ENCODE data around the gene SALL2. TPM values are rescaled to one million over a fixed set of nuclear protein-coding genes. Genes with fewer than 3 reads are reported as not detected.

SALL2 gene
- total and polyA plus RNA-seq, 4 donors = 0.49 to 2.9 (median 0.78) TPM

DNA sequence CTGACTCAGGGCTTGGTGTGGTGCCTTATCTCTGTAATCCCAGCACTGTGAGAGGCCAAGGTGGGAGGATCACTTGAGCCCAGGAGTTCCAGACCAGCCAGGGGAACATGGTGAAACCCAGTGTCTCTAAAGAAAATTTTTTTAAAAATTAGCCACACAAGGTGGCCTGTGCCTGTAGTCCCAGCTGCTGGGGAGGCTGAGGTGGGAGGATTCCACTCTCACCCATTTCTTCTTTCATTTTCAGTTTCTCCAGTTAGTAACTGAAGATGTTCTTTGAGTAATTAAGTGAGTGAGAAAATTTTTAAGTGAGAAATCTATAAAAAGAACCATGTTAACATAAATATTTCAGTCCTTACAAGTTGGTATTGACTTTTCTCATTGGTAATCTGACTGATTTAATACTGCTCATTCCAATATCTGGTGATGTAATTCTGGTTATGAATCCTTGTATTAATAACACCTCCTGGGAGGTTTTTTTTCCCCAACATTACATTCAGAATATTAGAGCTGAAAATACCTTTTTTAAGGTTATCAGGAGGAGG, 21.1 kb downstream of the SALL2 start:
- DNase-seq (ENCODE audit: low spot score) = no peak
- H3K9ac ChIP-seq (ENCODE audit: low read depth in 1 of 2, low read length in 2 of 2) = no peak overlapping the region
- H3K27ac ChIP-seq (ENCODE audit: low read depth in 1 of 2, low read length in 2 of 2) = no peak overlapping the region
- peaks cover 3 to 35% (median 16%) of the 10 kb centered on the region in 4 donors for H3K36me3 ChIP-seq (ENCODE audit: control insufficient read depth in 4 of 4, insufficient read depth in 3 of 4, low read depth in 1 of 4, low read length in 3 of 4)
- no peaks in the 10 kb centered on the region for H3K27me3 ChIP-seq (ENCODE audit: control insufficient read depth in 4 of 4, insufficient read depth in 4 of 4, low read length in 3 of 4)
- no peak for TF ChIP-seq YY1 (IDR thresholded peaks at IDR 0.05)
- no peak for TF ChIP-seq NR2F2 (IDR thresholded peaks at IDR 0.05)
- TF ChIP-seq RXRA (IDR thresholded peaks at IDR 0.05) = no peak
- no peak for TF ChIP-seq FOXA1 (IDR thresholded peaks at IDR 0.05)
- no peak for TF ChIP-seq ATF3 (IDR thresholded peaks at IDR 0.05)
- no peak for TF ChIP-seq GABPA (IDR thresholded peaks at IDR 0.05 in 1 of 2, conservative IDR thresholded peaks at IDR 0.05 in 1 of 2)
- TF ChIP-seq FOXA2 (IDR thresholded peaks at IDR 0.05) = no peak
- TF ChIP-seq SP1 (IDR thresholded peaks at IDR 0.05) = no peak
- TF ChIP-seq, protein P1, sequence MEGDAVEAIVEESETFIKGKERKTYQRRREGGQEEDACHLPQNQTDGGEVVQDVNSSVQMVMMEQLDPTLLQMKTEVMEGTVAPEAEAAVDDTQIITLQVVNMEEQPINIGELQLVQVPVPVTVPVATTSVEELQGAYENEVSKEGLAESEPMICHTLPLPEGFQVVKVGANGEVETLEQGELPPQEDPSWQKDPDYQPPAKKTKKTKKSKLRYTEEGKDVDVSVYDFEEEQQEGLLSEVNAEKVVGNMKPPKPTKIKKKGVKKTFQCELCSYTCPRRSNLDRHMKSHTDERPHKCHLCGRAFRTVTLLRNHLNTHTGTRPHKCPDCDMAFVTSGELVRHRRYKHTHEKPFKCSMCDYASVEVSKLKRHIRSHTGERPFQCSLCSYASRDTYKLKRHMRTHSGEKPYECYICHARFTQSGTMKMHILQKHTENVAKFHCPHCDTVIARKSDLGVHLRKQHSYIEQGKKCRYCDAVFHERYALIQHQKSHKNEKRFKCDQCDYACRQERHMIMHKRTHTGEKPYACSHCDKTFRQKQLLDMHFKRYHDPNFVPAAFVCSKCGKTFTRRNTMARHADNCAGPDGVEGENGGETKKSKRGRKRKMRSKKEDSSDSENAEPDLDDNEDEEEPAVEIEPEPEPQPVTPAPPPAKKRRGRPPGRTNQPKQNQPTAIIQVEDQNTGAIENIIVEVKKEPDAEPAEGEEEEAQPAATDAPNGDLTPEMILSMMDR (IDR thresholded peaks at IDR 0.05; ENCODE audit: low read depth, low read length, missing input control) = no peak
- H3K9me3 ChIP-seq (ENCODE audit: control insufficient read depth in 4 of 4, low read length in 3 of 4) = no peaks in the 10 kb centered on the region
- H3K4me3 ChIP-seq (ENCODE audit: low read depth in 1 of 3, low read length in 3 of 3) = no peak overlapping the region
- H3K4me1 ChIP-seq (ENCODE audit: control insufficient read depth in 4 of 4, insufficient read depth in 4 of 4, low read length in 3 of 4) = peaks cover 0 to 9% (median 8%) of the 10 kb centered on the region in 4 donors

DNA sequence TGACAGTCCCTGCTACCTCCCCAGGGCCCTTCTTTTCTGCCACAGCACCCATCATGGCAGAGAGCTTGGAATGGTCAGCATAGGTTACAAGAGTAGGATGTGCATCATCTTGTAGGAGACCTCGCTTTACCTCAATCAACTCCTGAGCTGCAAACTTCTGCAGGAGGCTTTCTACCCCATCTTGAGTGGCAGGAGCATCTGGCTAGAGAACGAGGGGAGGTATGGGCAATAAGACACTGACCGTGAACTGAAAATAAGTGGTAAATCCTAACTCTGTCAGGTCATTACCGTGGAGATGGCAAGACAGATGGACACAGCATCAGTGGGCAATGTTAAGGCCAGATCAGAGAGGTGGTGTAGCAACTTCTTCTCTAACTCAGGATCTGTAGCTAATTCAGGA, 22.8 kb downstream of the SALL2 start:
- WGBS = 98% methylated on average over 4 of the region's 4 CpGs
- Histone ChIP-seq H3K4me1 (ENCODE audit: control insufficient read depth in 4 of 4, insufficient read depth in 4 of 4, low read length in 3 of 4) (no peaks in the 10 kb centered on the region), H3K36me3 (ENCODE audit: control insufficient read depth in 4 of 4, insufficient read depth in 3 of 4, low read depth in 1 of 4, low read length in 3 of 4) (peaks cover 3 to 50% (median 27%) of the 10 kb centered on the region in 4 donors)

GRCh38 chr14:21501568-21501967, 24.6 kb downstream of the SALL2 start:
- H3K9ac ChIP-seq (ENCODE audit: low read depth in 1 of 2, low read length in 2 of 2) = no peak overlapping the region
- no peak overlapping the region for H3K27ac ChIP-seq (ENCODE audit: low read depth in 1 of 2, low read length in 2 of 2)
- H3K9me3 ChIP-seq (ENCODE audit: control insufficient read depth in 4 of 4, low read length in 3 of 4) = no peaks in the 10 kb centered on the region
- no peaks in the 10 kb centered on the region for H3K27me3 ChIP-seq (ENCODE audit: control insufficient read depth in 4 of 4, insufficient read depth in 4 of 4, low read length in 3 of 4)
- WGBS = 96% methylated on average over 5 of the region's 5 CpGs
- peaks cover 3 to 63% (median 41%) of the 10 kb centered on the region in 4 donors for H3K36me3 ChIP-seq (ENCODE audit: control insufficient read depth in 4 of 4, insufficient read depth in 3 of 4, low read depth in 1 of 4, low read length in 3 of 4)
- H3K4me1 ChIP-seq (ENCODE audit: control insufficient read depth in 4 of 4, insufficient read depth in 4 of 4, low read length in 3 of 4) = no peaks in the 10 kb centered on the region
- H3K4me3 ChIP-seq (ENCODE audit: low read depth in 1 of 3, low read length in 3 of 3) = no peak overlapping the region
- DNase-seq (ENCODE audit: low spot score) = no peak
- TF ChIP-seq SP1 (IDR thresholded peaks at IDR 0.05) = no peak
- TF ChIP-seq EGR1 (IDR thresholded peaks at IDR 0.05; ENCODE audit: low read depth in 2 of 2) = no peak
- TF ChIP-seq, protein P1 (IDR thresholded peaks at IDR 0.05; ENCODE audit: low read depth, low read length, missing input control) = no peak
- TF ChIP-seq JUND (IDR thresholded peaks at IDR 0.05) = no peak
- no peak for TF ChIP-seq ATF3 (IDR thresholded peaks at IDR 0.05)
- TF ChIP-seq YY1 (IDR thresholded peaks at IDR 0.05) = no peak
- TF ChIP-seq REST (IDR thresholded peaks at IDR 0.05) = no peak
- no peak for TF ChIP-seq NR2F2 (IDR thresholded peaks at IDR 0.05)
- TF ChIP-seq MAX (IDR thresholded peaks at IDR 0.05) = no peak
- TF ChIP-seq FOXA1 (IDR thresholded peaks at IDR 0.05) = no peak
- no peak for TF ChIP-seq HNF4A (conservative IDR thresholded peaks at IDR 0.05)
- no peak for TF ChIP-seq ZBTB33 (IDR thresholded peaks at IDR 0.05)
- TF ChIP-seq HNF4G (IDR thresholded peaks at IDR 0.05) = no peak
- TF ChIP-seq RAD21 (IDR thresholded peaks at IDR 0.05) = no peak

More for the DNA sequence above, 22.8 kb downstream of the SALL2 start:
- no peak for TF ChIP-seq RAD21 (IDR thresholded peaks at IDR 0.05)
- Histone ChIP-seq H3K9me3 (ENCODE audit: control insufficient read depth in 4 of 4, low read length in 3 of 4) (no peaks in the 10 kb centered on the region), H3K27me3 (ENCODE audit: control insufficient read depth in 4 of 4, insufficient read depth in 4 of 4, low read length in 3 of 4) (no peaks in the 10 kb centered on the region), H3K9ac (ENCODE audit: low read depth in 1 of 2, low read length in 2 of 2) (no peak overlapping the region), H3K27ac (ENCODE audit: low read depth in 1 of 2, low read length in 2 of 2) (no peak overlapping the region), H3K4me3 (ENCODE audit: low read depth in 1 of 3, low read length in 3 of 3) (no peak overlapping the region)
- DNase-seq (ENCODE audit: low spot score) = no peak

All from liver (tissue), 9 donors.